Upper lobe of left lung (tissue), 4 donors: ENCODE measurements around the gene ARPP21.

Experiments
- EP300 ChIP-seq, 4 donors: sonication (generic); formaldehyde crosslinking; IDR thresholded peaks; one replicate each; pipeline ENCODE4 v1.5.1; 2017; ENCODE audit warnings: antibody characterized with exemption in 4 of 4, control low read depth in 2 of 4
- POLR2A ChIP-seq, 4 donors: fragments of 450-650 bp; IDR thresholded peaks; one replicate each; pipeline ENCODE4 v1.5.1; 2016 to 2017; ENCODE audit warnings: antibody characterized with exemption in 4 of 4, mild to moderate bottlenecking in 2 of 4
- TF ChIP-seq, protein P1 (sequence below), 6 experiments: fragments of 450-650 bp in 4 of 6; fragments of 200-600 bp in 2 of 6; sonication (generic) in 2 of 6; IDR thresholded peaks; one replicate each; pipeline ENCODE4 v1.5.1; 2016 to 2019; ENCODE audit warnings: antibody characterized with exemption in 6 of 6

GRCh38 chr3:35635926-35636683 lies 3.2 kb upstream of the ARPP21 start:
- no peak for TF ChIP-seq POLR2A (IDR thresholded peaks at IDR 0.05)
- TF ChIP-seq EP300 (IDR thresholded peaks at IDR 0.05) = no peak
- TF ChIP-seq, protein P1, sequence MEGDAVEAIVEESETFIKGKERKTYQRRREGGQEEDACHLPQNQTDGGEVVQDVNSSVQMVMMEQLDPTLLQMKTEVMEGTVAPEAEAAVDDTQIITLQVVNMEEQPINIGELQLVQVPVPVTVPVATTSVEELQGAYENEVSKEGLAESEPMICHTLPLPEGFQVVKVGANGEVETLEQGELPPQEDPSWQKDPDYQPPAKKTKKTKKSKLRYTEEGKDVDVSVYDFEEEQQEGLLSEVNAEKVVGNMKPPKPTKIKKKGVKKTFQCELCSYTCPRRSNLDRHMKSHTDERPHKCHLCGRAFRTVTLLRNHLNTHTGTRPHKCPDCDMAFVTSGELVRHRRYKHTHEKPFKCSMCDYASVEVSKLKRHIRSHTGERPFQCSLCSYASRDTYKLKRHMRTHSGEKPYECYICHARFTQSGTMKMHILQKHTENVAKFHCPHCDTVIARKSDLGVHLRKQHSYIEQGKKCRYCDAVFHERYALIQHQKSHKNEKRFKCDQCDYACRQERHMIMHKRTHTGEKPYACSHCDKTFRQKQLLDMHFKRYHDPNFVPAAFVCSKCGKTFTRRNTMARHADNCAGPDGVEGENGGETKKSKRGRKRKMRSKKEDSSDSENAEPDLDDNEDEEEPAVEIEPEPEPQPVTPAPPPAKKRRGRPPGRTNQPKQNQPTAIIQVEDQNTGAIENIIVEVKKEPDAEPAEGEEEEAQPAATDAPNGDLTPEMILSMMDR (IDR thresholded peaks at IDR 0.05) = no peak
